HepG2 (cell line): Measurements from ENCODE around the gene IGSF11.

Source experiments
- ATF7 ChIP-seq, 2 experiments: fragments of 450-650 bp in 1 of 2; sonication (generic) in 1 of 2; formaldehyde crosslinking in 1 of 2; IDR thresholded peaks; 2 replicates each; pipeline versions ENCODE4 v1.4.0 to v1.6.1; 2016 to 2020; ENCODE audit warnings: antibody characterized with exemption in 1 of 2, mild to moderate bottlenecking in 1 of 2, missing genetic modification reagents in 1 of 2
- CTCF ChIP-seq: sonication (generic); formaldehyde crosslinking; IDR thresholded peaks from 2 replicates; pipeline ENCODE4 v1.5.0; 2020; ENCODE audit warnings: mild to moderate bottlenecking, missing genetic modification reagents, moderate library complexity
- EP300 ChIP-seq, 3 experiments: sonication (generic) in 1 of 3; formaldehyde crosslinking in 1 of 3; IDR thresholded peaks; 2 replicates each; pipeline versions ENCODE4 v1.5.1 to v1.6.1; 2011 to 2020; ENCODE audit warnings: low read depth in 2 of 3, low read length in 2 of 3, borderline replicate concordance in 1 of 3, improper control_type of control experiment in 1 of 3, mild to moderate bottlenecking in 1 of 3, missing genetic modification reagents in 1 of 3, moderate library complexity in 1 of 3
- HCFC1 ChIP-seq: fragments of 150-350 bp; IDR thresholded peaks from 2 replicates; pipeline ENCODE4 v1.6.1; 2014; ENCODE audit warnings: low read depth, low read length
- JUND ChIP-seq: sonication (generic); formaldehyde crosslinking; IDR thresholded peaks from 2 replicates; pipeline ENCODE4 v1.8.0; 2022; ENCODE audit warnings: mild to moderate bottlenecking, missing genetic modification reagents
- MAX ChIP-seq: IDR thresholded peaks from 2 replicates; pipeline ENCODE4 v1.6.1; 2012; ENCODE audit warnings: inconsistent platforms
- MTA3 ChIP-seq: sonication (generic); formaldehyde crosslinking; IDR thresholded peaks from 2 replicates; pipeline ENCODE4 v1.4.0; 2020; ENCODE audit warnings: missing genetic modification reagents
- PAWR ChIP-seq: sonication (generic); formaldehyde crosslinking; IDR thresholded peaks from 2 replicates; pipeline ENCODE4 v1.4.0; 2020; ENCODE audit warnings: missing genetic modification reagents, mild to moderate bottlenecking, borderline replicate concordance
- ZNF563 ChIP-seq: sonication (generic); formaldehyde crosslinking; IDR thresholded peaks from 2 replicates; pipeline ENCODE4 v1.8.0; 2022; ENCODE audit warnings: mild to moderate bottlenecking, moderate library complexity, missing genetic modification reagents
- ZNF761 ChIP-seq: sonication (generic); formaldehyde crosslinking; conservative IDR thresholded peaks from 2 replicates; pipeline ENCODE4 v1.4.0; 2020; ENCODE audit warnings: mild to moderate bottlenecking, missing genetic modification reagents

GRCh38 chr3:118974356-118975097, 60.1 kb downstream of the IGSF11 start:
- no peak for TF ChIP-seq MTA3 (CRISPR knock-in tag)
- no peak for TF ChIP-seq PAWR (CRISPR knock-in tag)
- no peak for TF ChIP-seq EP300 (IDR thresholded peaks at IDR 0.05; ENCODE audit: low read depth in 2 of 2, low read length in 2 of 2)
- no peak for TF ChIP-seq EP300 (CRISPR knock-in tag; IDR thresholded peaks at IDR 0.05; ENCODE audit: borderline replicate concordance)
- no peak for TF ChIP-seq CTCF
- TF ChIP-seq HCFC1: no peak
- no peak for TF ChIP-seq MAX
- TF ChIP-seq ZNF761 (CRISPR knock-in tag): no peak
- TF ChIP-seq ZNF563 (CRISPR knock-in tag): no peak
- no peak for TF ChIP-seq JUND (CRISPR knock-in tag)
- no peak for TF ChIP-seq ATF7 (IDR thresholded peaks at IDR 0.05)
- TF ChIP-seq ATF7 (CRISPR knock-in tag; IDR thresholded peaks at IDR 0.05): no peak
